Thoracic aorta (tissue), 2 donors: ENCODE measurements around the gene DPP6. TPM values are rescaled to one million over a fixed set of nuclear protein-coding genes. Genes with fewer than 3 reads are reported as not detected.

Experiments used
- ATAC-seq: fragments of 150-250 bp; one replicate; pipeline ENCODE4 v1.8.0; 2017; ENCODE audit warnings: low read depth; ENCODE audit not compliant: insufficient number of reproducible peaks, low FRiP score
- DNase-seq: peaks from one replicate; pipeline ENCODE4 v3.0.0-alpha.2; 2020; ENCODE audit warnings: low spot score
- H3K27ac ChIP-seq, 2 donors: fragments of 200-600 bp; sonication (generic); 1 replicate in 1 of 2; 2 replicates in 1 of 2; pipeline ENCODE4 v1.5.1; 2016; ENCODE audit warnings: mild to moderate bottlenecking in 2 of 2, moderate library complexity in 2 of 2
- H3K27me3 ChIP-seq: fragments of 200-600 bp; sonication (generic); replicated peaks from 2 replicates; pipeline ENCODE4 v1.6.0; 2016; ENCODE audit warnings: mild to moderate bottlenecking; ENCODE audit not compliant: insufficient read depth
- H3K36me3 ChIP-seq: fragments of 200-600 bp; sonication (generic); one replicate; pipeline ENCODE4 v1.5.1; 2016
- H3K4me1 ChIP-seq, 2 donors: fragments of 200-600 bp; sonication (generic); 1 replicate in 1 of 2; 2 replicates in 1 of 2; pipeline versions ENCODE4 v1.5.1 to v1.6.0; 2016; ENCODE audit warnings: low read depth in 2 of 2, mild to moderate bottlenecking in 1 of 2; ENCODE audit not compliant: control insufficient read depth in 1 of 2
- H3K4me3 ChIP-seq: fragments of 200-600 bp; sonication (generic); 2 replicates; pipeline ENCODE4 v1.5.1; 2016; ENCODE audit warnings: mild to moderate bottlenecking
- H3K9me3 ChIP-seq: fragments of 200-600 bp; sonication (generic); 2 replicates; pipeline ENCODE4 v1.5.1; 2016
- CTCF ChIP-seq: fragments of 200-600 bp; sonication (generic); IDR thresholded peaks from one replicate; pipeline ENCODE4 v1.5.1; 2019; ENCODE audit warnings: antibody characterized with exemption
- total RNA-seq, 2 donors: library from RNA; depleted of rRNA; stranded (reverse); fragments of >200 nt; gene quantifications; one replicate each; pipeline versions ENCODE4 v1.1.0 to v1.2.3, GENCODE V29; 2016

The DPP6 gene
- total RNA-seq, 2 donors from 2014 or later: not detected

- no peak for DNase-seq
- no peak for TF ChIP-seq CTCF
- ATAC-seq: no peak
- Histone ChIP-seq H3K27me3 (no peaks in the 10 kb centered on the region), H3K4me1 (no peaks in the 10 kb centered on the region), H3K36me3 (no peaks in the 10 kb centered on the region), H3K9me3 (no peaks in the 10 kb centered on the region), H3K27ac (no peak overlapping the region), H3K4me3 (no peak overlapping the region)
These were observed 792.8 kb downstream of the DPP6 start for GRCh38 chr7:154844955-154845354.

- no peak overlapping the region for H3K27ac ChIP-seq
- no peaks in the 10 kb centered on the region for H3K4me1 ChIP-seq
- H3K9me3 ChIP-seq: no peaks in the 10 kb centered on the region
- no peak for TF ChIP-seq CTCF
- no peak for ATAC-seq
- H3K36me3 ChIP-seq: no peaks in the 10 kb centered on the region
- H3K27me3 ChIP-seq: no peaks in the 10 kb centered on the region
- H3K4me3 ChIP-seq: no peak overlapping the region
- no peak for DNase-seq
These were observed 796.3 kb downstream of the DPP6 start for GRCh38 chr7:154848464-154848863.

GRCh38 chr7:154852205-154852604, 800.0 kb downstream of the DPP6 start:
- H3K4me1 ChIP-seq: no peaks in the 10 kb centered on the region
- H3K27ac ChIP-seq: no peak overlapping the region
- no peaks in the 10 kb centered on the region for H3K36me3 ChIP-seq
- TF ChIP-seq CTCF: no peak
- H3K9me3 ChIP-seq: no peaks in the 10 kb centered on the region
- ATAC-seq: no peak
- H3K27me3 ChIP-seq: no peaks in the 10 kb centered on the region
- no peak overlapping the region for H3K4me3 ChIP-seq
- no peak for DNase-seq

GRCh38 chr7:154853063-154853726, 801.0 kb downstream of the DPP6 start:
- H3K27me3 ChIP-seq: no peaks in the 10 kb centered on the region
- no peaks in the 10 kb centered on the region for H3K4me1 ChIP-seq
- no peak for TF ChIP-seq CTCF
- H3K27ac ChIP-seq: no peak overlapping the region
- DNase-seq: no peak
- H3K4me3 ChIP-seq: no peak overlapping the region
- H3K36me3 ChIP-seq: no peaks in the 10 kb centered on the region
- H3K9me3 ChIP-seq: no peaks in the 10 kb centered on the region
- no peak for ATAC-seq

- Histone ChIP-seq H3K27me3 (no peaks in the 10 kb centered on the region), H3K36me3 (no peaks in the 10 kb centered on the region), H3K4me1 (no peaks in the 10 kb centered on the region), H3K4me3 (no peak overlapping the region), H3K27ac (no peak overlapping the region), H3K9me3 (no peaks in the 10 kb centered on the region)
- no peak for DNase-seq
- no peak for ATAC-seq
- TF ChIP-seq CTCF: no peak
These were observed 801.5 kb downstream of the DPP6 start for GRCh38 chr7:154853727-154854095.
